ENCODE data around the gene CCDC117. TPM values are rescaled to one million over a fixed set of nuclear protein-coding genes. Genes with fewer than 3 reads are reported as not detected.

CCDC117 gene
- polyA plus RNA-seq, 1 of the 3 experiments (the other 2 are of a cell fraction): 4.2 TPM

DNA sequence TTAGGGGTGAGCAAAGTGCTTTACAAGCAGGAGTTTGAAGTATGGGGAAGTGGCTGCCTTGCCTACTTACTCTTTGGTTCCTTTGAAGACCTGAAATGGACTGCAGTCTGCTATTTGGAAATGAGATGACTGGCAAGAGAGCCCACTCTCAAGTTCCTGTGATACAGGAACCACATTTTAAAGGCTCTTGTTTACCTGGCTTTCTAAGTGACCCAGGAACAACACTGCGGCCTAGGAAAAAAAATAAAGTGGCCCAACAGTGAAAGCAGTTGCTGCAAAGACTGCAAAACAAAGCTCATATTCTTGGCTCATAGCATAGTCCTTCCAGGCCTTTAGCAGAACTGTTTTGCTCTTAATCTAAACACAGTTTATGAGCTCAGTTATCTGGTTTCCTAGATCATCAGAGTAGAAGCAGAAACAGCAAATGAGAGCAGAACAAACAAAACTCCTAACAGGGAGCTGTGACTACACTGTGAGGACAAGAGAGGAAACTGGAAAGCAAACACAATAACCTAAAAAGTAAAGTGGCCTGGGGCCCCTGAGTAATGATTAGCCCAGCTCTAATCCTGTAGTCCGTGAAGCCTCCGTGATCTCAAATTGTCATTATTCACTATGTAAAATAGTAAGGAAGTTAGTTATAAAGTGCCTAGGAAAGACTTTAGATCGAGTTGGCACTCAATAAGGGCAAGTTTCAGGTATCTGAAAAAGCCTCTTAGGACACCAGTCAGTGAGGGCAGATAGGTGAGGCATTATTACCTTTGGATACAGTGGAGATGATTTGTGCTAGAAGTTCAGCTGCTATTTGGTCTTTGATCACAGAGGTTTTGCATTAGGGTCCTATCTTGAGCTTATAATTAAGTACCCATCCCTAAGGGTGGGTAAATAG is 11.5 kb downstream of the CCDC117 start:
- CTCF ChIA-PET: interaction anchor here (1.4 to 1.9 kb wide), 3 partner anchors 11 to 184 kb away, joined by 6 to 10 read pairs (median 8); partner anchors contain the start of gene CCDC117
- POLR2A ChIA-PET: interaction anchor here (0.8 kb wide), 1 partner anchor 11 kb away, joined by 3 read pairs; the partner anchor contains the start of gene CCDC117
- Histone ChIP-seq H3K79me2 (ENCODE audit: insufficient read depth) (peaks cover 31% of the 10 kb centered on the region), H4K20me1 (ENCODE audit: insufficient read depth) (peaks cover 16% of the 10 kb centered on the region; the same call in 1 of the 2 replicates), H3K4me1 (ENCODE audit: control insufficient read depth in 1 of 2, insufficient read depth in 2 of 2, low read depth in 1 of 2, low read length in 1 of 2) (no peaks in the 10 kb centered on the region), H2AFZ (ENCODE audit: low read depth) (no peak overlapping the region), H3K36me3 (replicated peaks in 1 of 2; ENCODE audit: control insufficient read depth in 1 of 2, insufficient read depth in 2 of 2, low read length in 1 of 2) (peaks cover 47 to 77% of the 10 kb centered on the region in 2 experiments), H3K27me3 (ENCODE audit: insufficient read depth) (no peaks in the 10 kb centered on the region), H3K9ac (no peak overlapping the region), H3K4me3 (ENCODE audit: low read depth in 2 of 2, low read length in 1 of 2) (no peak overlapping the region), H3K27ac (ENCODE audit: low read depth in 2 of 2, low read length in 1 of 2) (no peak overlapping the region), H3F3A (replicated peaks; ENCODE audit: insufficient read depth) (peaks cover 9% of the 10 kb centered on the region), H3K9me3 (no peaks in the 10 kb centered on the region), H3K4me2 (no peak overlapping the region), H3K9me2 (no peaks in the 10 kb centered on the region)
- DNase-seq: no peak
- 87% methylated on average over 4 of the region's 4 CpGs for WGBS (ENCODE audit: low lambda C conversion rate)
- TF ChIP-seq MEF2A (IDR thresholded peaks at IDR 0.05; ENCODE audit: borderline replicate concordance, low read depth): no peak
- TF ChIP-seq, protein P1, sequence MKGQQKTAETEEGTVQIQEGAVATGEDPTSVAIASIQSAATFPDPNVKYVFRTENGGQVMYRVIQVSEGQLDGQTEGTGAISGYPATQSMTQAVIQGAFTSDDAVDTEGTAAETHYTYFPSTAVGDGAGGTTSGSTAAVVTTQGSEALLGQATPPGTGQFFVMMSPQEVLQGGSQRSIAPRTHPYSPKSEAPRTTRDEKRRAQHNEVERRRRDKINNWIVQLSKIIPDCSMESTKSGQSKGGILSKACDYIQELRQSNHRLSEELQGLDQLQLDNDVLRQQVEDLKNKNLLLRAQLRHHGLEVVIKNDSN (IDR thresholded peaks at IDR 0.05; ENCODE audit: borderline replicate concordance, low read depth): no peak
- TF ChIP-seq RAD21 (IDR thresholded peaks at IDR 0.05; ENCODE audit: low read length): no peak
- TF ChIP-seq, protein P2, sequence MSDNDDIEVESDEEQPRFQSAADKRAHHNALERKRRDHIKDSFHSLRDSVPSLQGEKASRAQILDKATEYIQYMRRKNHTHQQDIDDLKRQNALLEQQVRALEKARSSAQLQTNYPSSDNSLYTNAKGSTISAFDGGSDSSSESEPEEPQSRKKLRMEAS (IDR thresholded peaks at IDR 0.05; ENCODE audit: low read depth): no peak
- TF ChIP-seq GABPA (IDR thresholded peaks at IDR 0.05; ENCODE audit: low read depth): no peak

DNA sequence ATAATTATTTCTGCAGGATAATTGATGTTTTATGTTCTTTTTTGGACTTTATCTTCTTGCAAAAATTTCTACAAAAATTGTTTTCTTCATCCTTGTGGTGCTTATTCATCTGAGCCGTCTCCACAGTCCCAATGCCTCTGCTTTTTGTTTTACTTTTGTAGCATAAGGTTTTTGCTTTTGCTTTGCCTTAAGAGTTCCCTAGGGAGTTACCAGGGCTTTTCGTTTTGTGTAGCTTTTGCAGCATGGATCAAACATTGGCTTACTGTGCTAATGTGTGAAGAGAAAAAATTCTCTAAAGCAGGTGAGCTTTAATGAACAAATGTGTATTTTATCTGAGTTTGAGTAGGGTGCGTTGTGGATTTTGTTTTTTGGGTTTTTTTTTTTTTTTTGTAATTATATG is 16.1 kb downstream of the CCDC117 start:
- H3K27me3 ChIP-seq (ENCODE audit: insufficient read depth): no peaks in the 10 kb centered on the region
- H3K4me1 ChIP-seq (ENCODE audit: control insufficient read depth in 1 of 2, insufficient read depth in 2 of 2, low read depth in 1 of 2, low read length in 1 of 2): no peaks in the 10 kb centered on the region
- DNase-seq: no peak
- peaks cover 9% of the 10 kb centered on the region; the same call in 1 of the 2 replicates for H3K79me2 ChIP-seq (ENCODE audit: insufficient read depth)
- no peak overlapping the region for H3K4me3 ChIP-seq (ENCODE audit: low read depth in 2 of 2, low read length in 1 of 2)
- no peak overlapping the region for H2AFZ ChIP-seq (ENCODE audit: low read depth)
- H3K4me2 ChIP-seq: no peak overlapping the region
- POLR2A ChIA-PET: interaction anchor here (1.4 to 2.0 kb wide), 2 partner anchors 10 to 12 kb away, joined by 3 to 4 read pairs; partner anchors contain the start of gene XBP1
- H3K9ac ChIP-seq: no peak overlapping the region
- H3K9me3 ChIP-seq: no peaks in the 10 kb centered on the region
- no peaks in the 10 kb centered on the region for H3K9me2 ChIP-seq
- CTCF ChIA-PET: interaction anchor here (0.9 to 1.4 kb wide), 6 partner anchors 9 to 33 kb away, joined by 3 to 4 read pairs (median 3); partner anchors contain the start of gene CCDC117
- H4K20me1 ChIP-seq (ENCODE audit: insufficient read depth): no peaks in the 10 kb centered on the region
- TF ChIP-seq GATA2 (CRISPR knock-in tag; IDR thresholded peaks at IDR 0.05) (no peak), RCOR1 (IDR thresholded peaks at IDR 0.05; ENCODE audit: low read length) (no peak), MEF2A (IDR thresholded peaks at IDR 0.05; ENCODE audit: borderline replicate concordance, low read depth) (no peak), TCF12 (IDR thresholded peaks at IDR 0.05) (no peak), RFX5 (IDR thresholded peaks at IDR 0.05; ENCODE audit: low read length) (no peak), NRF1 (IDR thresholded peaks at IDR 0.05; ENCODE audit: low read depth, low read length) (no peak)
- TF ChIP-seq, protein P3, sequence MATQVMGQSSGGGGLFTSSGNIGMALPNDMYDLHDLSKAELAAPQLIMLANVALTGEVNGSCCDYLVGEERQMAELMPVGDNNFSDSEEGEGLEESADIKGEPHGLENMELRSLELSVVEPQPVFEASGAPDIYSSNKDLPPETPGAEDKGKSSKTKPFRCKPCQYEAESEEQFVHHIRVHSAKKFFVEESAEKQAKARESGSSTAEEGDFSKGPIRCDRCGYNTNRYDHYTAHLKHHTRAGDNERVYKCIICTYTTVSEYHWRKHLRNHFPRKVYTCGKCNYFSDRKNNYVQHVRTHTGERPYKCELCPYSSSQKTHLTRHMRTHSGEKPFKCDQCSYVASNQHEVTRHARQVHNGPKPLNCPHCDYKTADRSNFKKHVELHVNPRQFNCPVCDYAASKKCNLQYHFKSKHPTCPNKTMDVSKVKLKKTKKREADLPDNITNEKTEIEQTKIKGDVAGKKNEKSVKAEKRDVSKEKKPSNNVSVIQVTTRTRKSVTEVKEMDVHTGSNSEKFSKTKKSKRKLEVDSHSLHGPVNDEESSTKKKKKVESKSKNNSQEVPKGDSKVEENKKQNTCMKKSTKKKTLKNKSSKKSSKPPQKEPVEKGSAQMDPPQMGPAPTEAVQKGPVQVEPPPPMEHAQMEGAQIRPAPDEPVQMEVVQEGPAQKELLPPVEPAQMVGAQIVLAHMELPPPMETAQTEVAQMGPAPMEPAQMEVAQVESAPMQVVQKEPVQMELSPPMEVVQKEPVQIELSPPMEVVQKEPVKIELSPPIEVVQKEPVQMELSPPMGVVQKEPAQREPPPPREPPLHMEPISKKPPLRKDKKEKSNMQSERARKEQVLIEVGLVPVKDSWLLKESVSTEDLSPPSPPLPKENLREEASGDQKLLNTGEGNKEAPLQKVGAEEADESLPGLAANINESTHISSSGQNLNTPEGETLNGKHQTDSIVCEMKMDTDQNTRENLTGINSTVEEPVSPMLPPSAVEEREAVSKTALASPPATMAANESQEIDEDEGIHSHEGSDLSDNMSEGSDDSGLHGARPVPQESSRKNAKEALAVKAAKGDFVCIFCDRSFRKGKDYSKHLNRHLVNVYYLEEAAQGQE (IDR thresholded peaks at IDR 0.05; ENCODE audit: low read depth, low read length): no peak
- 96% methylated on average over 3 of the region's 3 CpGs for WGBS (ENCODE audit: low lambda C conversion rate)
- peaks cover 46 to 54% of the 10 kb centered on the region in 2 experiments for H3K36me3 ChIP-seq (replicated peaks in 1 of 2; ENCODE audit: control insufficient read depth in 1 of 2, insufficient read depth in 2 of 2, low read length in 1 of 2)
- H3K27ac ChIP-seq (ENCODE audit: low read depth in 2 of 2, low read length in 1 of 2): no peak overlapping the region
- peaks cover 33% of the 10 kb centered on the region for H3F3A ChIP-seq (replicated peaks; ENCODE audit: insufficient read depth)
